NCI-H1694 treated with DMSO at 0.1 percent for 48 hours (cell line): ENCODE data around the gene MRGPRF.
"Not testable (repeated sequence)": the region's sequence is repeated elsewhere in the genome, so short reads cannot be mapped to it uniquely, and the experiment has no call there.

Experiments
- DNase-seq: peaks from one replicate; lab custom pipeline; 2025; lab: John Stamatoyannopoulos, UW

MRGPRF gene

DNA sequence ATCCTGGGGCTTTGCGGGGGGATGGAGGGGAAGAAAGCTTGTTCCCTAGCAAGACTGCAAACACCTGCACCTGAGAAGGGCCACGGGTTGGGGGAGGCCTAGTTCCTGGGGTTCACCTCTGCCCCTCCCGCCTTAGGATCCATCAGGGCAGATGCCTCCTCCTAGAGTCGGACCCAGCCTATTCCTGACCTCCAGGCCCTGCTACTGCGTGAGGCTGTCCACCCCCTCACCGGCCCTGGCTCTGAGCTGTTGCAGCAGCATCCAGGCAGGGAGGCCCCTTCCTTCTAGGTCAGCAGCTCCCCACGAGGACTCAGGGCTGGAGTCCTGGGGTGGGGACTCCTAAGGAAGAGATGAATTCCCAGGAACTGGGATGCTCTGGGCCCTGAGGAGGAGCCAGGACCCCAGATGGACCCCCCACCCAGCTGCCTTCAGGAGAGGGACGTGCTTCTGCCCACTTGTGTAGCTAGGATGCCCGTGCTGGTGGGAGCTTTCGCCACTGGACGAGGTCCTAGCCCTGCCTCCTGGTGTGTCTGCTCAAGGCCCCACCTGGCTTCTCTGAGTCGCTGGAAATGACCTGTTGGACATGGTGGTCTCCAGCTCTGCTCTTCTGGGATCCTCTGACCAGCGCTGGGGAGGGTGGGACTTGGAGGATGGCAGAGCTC lies 10.3 kb downstream of the MRGPRF start:
- DNase-seq, result no peak

DNA sequence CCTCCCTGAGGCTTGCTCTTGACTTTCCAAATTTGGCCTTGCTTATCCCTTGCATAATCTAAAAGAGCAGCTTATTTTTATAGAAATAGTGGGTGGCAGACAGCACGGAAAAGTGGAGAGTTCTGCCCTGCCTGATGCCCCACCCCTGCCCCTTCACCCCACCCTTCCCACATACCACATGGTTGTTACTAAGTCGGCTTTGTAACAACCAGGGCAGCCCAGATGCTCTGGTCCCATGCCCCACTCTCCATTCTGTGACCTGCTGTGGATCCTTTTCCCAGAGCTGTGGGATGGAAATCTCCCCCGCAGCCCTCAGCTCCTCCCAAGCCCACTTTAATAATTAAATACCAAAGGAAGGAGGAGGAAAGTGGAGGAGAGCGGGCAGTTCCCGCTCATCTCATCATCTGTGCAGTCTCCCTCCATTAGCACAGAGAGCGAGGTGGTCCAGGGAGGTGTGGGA lies 10.9 kb downstream of the MRGPRF start:
- no peak for DNase-seq

DNA sequence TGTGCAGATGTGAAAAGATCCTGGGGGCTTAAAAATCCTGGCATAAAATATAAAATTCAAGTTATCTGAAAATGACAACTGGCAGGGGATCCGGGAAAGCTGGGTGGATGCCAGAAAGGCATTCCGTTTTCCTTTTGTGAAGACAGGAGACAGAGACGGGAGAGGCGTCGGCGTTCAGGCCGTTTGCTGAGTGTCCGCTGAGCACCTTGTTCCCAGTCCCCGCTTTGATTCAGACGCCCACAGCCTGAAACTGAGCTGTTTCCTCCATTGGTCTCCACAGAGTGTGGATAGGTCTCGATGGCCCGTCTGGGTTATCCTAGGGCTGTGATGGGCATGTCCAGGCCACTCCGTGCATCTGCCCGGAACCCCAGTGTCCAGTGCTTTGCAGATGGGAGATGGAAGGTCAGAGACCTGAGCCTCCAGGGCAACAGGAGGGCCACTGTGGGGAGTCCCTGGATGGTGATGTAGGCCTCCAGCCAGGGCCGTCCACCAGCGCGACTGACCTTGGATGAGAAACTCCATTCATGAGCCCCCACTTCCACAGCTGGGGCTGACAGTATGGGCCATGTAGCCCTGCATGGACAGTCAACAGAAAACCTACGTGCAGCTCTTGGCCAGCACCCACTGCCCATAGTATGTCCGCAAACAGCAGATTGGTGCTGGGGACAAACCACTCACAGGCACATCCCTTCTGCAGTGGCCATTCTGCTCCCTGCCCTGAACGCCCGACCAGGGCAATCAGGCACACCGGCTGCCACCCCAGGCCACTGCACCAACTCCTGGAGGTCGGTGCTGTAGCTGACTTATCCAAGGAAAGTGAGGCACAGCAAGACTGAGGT lies 11.6 kb downstream of the MRGPRF start:
- no peak for DNase-seq

DNA sequence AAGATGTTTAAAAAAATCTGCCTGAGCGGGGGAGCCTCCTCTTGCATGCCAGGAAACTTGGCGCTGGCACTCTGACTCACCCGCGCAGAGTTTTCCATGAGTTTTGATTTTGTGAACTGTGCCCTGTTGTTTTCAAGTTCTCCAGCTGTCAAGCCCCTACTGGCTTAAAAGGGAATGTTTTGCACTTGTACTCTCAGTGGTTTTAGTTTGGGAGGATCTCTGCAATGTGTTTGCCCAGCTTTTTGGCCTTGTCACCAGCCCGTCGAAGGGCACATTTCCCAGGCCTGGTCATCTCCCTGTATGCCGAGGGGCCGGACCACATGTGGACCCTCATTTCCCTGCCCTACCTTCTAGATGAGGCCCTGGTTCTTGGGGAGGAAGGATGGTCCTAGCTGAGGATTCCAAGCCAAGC lies 12.2 kb downstream of the MRGPRF start:
- peak; percentile 43 for DNase-seq

DNA sequence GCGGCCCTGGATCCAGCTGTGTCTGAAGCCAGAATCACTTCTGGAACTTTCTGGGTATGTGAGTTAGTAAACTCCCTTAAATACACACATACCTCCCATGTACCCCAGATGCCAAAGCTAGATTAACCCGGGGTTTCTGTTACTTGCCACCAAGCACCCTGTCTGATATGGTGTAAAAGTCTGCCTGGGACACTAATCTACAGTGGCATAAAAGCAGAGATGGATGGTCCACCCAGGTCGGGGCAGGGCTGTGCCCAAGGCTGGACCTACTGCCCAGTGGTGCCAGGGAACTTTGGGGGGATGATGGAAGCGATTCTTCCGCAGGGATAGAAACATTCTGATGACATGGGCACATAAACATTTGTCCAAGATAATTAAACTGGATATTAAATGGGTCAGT lies 12.7 kb downstream of the MRGPRF start:
- DNase-seq, result no peak

DNA sequence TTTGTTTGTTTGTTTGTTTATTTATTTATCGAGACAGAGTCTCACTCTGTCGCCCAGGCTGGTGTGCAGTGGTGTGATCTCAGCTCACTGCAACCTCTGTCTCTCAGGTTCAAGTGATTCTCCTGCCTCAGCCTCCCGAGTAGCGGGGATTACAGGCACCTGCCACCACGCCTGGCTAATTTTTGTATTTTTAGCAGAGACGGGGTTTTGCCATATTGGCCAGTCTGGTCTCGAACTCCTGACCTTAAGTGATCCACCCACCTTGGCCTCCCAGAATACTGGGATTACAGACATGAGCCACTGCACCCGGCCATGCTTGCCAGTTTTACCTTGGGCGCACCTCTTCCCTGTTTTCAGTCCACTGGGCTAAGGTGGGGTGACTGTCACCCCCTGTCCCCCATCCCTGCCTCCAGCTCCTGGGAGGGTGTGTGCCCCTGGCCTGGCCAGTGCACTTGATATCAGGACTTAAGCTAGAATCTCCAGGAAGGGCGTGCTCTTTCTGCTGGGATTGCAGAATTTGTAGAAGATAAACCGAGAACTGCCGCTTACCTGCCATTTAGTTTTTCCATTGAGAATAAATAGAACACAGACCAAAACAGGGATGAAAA lies 13.2 kb downstream of the MRGPRF start:
- not testable (repeated sequence) for DNase-seq

DNA sequence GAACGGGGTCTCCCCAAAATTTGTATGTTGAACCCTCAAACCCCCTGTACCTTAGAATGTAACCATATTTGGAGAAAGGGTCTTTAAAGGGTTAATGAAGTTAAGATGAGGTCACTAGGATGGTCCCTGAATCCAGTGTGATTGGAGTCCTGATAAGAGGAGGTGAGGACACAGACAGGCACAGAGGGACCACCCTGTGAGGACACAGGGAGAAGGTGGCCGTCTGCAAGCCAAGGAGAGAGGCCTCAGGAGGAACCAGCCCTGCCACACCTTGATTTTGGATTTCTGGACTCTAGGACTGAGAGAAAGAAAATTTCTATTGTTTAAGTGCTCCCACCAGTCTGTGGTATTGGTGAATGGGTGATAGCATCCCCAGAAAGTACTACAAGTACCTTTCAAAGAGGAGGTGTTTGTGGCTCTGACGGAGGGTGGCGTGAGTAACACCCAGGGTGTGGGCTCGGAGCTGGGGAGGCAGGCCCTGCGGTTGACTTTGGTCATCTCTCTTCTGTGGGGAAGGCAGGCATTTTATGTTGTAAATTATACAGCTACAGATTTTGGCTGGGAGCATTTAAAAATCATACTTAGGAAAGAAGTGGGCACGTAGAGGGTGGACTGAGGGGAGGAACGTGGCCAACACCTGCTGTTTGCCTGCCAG lies 13.8 kb downstream of the MRGPRF start:
- DNase-seq, result no peak

DNA sequence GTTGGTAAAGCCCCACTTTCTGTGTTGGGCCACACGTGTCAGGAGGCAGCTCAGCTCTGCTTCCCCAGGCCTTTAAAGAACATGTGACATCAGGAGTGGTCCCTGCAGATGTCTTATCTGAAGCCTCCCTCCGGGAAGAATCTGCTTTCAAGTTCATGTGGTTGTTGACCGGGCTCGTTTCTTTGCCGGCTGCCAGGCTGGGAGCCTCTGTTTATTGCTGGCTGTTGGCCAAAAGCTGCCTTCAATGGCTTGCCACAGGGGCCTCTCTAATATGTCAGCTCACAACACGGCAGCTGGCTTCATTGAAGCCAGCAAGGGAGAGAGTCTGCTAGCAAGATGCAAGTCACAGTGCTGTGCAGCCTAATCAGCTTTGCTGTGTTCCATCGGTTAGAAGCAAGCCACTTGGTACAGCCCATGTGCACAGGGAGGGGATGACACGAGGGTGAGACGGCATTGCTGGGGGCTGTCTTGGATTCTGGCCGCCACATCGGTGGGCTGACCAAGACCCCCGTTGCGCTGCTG lies 14.6 kb downstream of the MRGPRF start:
- DNase-seq, result peak; percentile 81

DNA sequence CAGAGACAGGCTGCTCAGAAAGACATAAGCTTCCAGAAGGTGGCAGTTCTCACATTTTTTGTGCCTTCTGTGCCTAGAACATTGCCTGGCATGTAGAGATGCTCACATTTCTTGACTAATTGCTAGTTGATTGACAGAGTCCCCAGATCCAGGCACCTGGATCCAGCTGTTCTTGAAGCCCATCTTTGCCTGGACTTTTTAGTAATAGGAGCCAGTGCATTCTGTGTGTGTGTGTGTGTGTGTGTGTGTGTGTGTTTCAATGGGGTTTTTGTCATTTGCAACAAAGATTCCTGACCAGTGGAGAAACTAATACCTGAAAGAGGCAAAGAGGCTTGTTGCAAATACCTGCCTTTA lies 15.1 kb downstream of the MRGPRF start:
- DNase-seq, result no peak

DNA sequence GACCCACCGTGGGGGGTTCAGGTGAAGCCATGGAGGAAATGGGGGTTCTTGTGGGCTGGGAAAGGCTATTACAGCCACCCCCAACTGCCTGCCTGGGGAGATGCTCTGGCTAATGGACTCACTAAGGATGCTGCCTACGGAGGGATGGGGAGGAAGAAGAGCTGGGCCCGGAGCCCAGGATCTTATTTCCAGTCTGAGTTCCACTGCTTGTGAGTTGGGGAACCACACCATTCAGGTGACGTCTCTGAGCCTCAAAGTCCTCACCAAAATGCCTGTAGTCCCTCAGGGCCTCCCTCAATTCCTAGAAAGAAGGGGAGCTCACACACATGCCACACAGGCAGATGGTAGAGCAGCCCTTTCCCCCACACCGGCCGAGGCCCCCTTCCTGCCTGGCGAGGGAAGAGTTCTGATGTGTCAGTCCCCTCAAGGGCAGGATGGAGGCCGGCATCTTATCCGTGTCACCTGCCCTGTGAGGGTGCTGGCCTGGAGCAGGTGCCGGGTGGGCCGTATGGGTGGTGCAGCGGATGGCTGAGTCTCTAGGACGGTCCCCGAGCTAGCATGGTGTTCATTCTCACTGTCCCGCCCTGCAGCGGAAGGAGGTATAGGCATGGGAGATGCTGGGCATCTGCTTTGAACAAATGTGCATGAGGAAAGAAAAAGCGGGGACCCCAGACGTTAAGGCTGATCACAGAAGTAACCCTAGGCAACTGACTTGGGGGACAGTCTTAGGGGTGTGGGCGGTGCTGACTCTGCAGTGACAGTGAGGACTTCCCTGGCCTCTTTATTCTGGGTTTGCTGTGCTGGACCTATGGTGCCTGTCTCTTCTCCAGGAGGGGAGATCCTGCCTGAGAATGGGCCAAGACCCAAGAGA lies 15.7 kb downstream of the MRGPRF start:
- DNase-seq, result no peak

DNA sequence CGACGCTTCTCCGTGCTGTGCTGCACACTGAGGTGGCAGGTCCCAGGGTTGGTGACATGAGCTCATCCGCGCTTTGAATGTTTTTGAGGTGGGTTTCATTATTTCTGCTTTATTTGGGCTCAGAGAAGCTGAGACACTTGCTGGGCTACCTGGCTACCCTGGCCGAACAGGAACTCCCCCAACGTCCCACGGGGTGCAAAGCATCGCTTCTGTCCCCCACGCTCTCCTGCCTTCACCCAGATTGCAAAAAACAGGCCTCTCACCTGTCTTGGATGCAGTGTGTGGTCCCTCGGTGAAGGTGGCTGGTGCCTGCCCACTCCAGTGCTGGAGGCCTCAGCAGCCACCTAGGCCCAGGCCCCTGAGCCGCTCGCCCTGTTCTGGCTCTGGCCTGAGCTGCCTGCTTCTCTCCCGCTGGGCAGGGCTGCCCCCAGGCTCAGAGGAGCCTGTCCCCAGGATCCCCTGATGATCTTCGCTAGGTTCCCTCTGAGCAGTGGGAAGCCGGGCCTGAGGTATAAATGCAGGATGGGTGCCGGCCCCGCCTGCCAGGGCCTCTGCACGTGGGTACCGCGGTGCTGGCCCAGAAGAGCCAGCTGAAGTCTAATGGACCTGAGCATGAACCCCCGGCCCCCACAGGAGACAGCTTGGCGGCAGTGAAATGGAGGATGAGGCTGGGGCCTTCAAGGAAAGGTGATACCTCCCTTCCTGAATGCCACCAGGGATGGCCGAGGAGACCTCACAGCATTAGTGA lies 16.5 kb downstream of the MRGPRF start:
- DNase-seq, result no peak

DNA sequence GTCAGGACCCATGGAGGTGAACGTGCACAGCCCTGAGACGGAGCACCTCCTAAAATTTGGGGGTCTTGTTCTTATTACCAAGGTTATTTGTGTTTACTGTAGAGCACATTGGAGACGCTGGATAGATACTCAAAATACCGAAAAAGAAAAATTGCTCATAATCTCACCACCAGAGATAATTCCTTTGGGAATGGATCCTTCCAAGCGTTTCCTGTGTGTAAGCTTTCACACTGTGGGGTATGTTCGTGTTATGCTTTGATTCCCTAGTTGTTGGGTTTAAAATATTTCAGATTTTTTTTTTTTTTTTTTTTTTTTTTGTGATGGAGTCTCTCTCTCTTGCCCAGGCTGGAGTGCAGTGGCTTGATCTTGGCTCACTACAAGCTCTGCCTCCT lies 18.2 kb downstream of the MRGPRF start:
- DNase-seq, result no peak

DNA sequence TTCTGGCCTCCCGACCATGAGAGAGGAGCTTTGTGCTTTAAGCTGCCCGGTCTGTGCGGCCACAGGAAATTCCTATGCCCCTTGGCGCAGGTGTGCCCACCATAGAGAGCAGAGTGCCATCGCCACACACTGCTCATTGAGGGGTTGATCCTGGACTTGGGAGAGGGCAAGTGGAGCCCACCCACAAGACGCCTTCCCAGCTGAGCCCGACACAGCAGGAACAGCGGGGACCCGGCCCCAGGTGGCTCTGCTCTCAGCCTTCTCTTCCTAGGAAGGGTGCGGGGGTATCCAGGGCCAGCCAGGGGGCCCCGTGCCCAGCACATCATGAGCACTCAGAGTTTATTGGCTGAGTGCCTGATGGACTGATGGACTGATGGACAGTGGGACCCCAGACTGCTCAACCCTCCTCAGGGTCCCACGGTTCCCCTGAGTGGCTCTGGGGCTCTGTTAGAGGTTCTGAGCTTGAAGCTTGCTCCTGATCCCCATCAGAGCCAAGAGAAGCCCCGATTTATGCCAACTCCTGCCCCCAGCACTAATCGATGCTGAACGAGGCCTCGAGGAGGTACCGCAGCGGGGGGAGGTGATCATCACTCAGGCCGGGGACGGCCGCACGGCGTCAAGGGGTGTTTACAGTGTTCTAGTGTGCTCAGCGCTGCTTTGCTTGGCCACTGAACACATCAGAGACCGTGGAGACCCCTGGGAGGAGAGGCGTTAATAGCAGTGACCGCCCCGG lies 18.7 kb downstream of the MRGPRF start:
- no peak for DNase-seq

DNA sequence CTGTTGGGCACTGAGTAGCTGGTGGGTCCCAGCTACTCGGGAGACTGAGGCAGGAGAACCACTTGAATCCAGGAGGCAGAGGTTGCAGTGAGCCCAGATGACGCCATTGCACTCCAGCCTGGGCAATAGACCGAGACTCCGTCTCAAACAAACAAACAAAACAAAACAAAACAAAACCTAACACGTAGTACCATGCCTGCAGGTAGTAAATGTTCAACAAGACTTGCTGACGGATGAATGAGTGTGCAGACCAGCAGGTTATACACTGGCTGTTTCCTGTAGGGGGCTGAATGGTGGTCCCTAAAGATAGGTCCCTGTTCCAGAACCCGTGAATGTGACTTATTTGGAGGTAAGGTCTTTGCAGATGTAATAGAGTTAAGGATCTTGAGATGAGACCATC lies 19.5 kb downstream of the MRGPRF start:
- no peak for DNase-seq

DNA sequence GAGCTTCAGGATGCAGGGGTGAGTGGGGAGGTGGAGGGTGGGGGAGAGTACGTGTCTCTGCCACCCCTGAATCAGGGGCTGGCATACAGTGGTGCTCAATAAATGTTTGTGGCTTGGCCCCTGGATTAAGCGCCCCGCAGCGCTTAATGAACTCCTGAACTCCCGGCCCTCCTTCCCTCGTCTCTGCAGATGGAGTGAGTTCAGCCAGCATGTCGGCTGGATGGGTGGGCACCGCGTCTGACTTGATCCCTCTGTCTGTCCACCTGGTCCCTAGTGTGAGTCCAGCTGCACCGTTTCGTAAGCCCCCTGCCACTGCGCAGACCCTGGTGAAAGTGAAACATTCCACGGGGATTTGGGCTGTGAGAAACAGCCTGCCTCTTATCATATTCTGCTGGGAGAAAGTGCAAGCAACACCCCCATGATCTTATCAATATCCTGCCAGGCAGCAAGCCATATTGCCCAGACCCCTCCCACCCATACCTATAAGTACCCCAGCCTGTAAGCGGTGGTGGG lies 20.2 kb downstream of the MRGPRF start:
- DNase-seq, result no peak

DNA sequence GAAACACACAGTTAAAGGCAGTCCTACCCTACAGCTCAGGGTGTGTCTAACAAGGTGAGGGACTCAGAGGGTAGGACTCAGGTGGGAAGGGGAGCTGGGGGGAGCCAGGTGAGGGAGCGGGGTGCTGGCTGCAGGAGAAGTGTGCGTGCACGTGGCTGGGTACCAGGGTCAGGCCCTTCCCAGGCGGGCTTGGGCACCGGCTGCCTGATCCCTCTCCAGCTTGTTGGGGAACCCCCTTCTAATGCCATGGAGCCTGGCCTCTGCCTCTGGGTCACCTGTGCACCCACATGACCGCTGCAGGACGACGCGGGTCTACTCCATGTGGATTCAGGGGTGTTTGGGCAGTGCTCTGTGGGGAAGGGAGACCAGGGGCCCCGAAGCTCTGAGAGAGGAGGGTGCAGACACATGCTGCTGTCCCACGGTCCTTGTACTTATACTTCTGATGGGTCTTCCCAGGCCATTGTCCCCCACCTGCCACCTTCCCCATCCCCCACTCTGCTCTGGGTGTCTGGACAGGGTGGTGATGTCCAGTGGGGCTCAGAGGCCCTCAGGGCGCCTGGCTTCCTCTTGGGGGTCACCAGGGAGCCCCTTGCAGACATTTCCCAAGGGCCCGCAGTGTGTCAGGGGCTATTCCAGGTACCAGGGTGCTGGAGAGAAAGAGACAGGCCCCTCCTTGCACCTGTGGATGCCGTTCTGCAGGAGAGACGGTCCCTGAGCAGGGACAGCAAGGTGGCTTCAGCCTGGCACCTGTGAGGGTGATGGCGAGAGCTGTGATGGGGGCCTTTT lies 21.9 kb downstream of the MRGPRF start:
- no peak for DNase-seq

DNA sequence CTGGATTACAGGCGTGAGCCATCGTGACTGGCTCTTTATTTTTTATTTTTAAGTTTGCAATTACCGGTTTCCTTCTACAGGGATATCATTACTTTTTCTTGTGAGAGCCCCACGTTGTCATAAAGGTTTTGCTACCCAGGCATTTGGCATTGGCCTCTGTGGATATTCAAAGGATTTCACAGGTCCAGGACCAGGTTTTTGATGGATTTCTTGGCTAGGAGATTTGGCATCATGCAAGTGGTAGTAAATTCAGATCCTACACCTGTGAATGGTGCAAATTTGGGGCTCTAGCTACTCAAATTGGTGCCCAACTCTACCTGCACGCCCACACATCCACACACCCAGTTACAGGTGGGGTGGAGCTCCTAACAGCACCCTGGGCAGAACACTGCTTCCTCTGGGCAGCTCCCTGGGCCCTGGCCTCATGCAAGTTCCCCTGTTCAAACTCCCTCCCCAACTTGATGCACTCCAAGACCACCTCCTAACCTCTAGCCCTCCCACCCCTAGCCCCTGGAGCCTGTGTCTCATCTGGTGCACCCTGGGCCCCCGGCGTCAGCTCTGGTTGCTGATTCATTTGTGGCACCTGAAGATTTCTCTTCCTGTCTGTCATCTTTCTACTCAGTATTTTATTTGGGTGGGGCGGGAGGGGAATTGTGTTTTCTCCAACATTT lies 23.0 kb downstream of the MRGPRF start:
- DNase-seq, result no peak

DNA sequence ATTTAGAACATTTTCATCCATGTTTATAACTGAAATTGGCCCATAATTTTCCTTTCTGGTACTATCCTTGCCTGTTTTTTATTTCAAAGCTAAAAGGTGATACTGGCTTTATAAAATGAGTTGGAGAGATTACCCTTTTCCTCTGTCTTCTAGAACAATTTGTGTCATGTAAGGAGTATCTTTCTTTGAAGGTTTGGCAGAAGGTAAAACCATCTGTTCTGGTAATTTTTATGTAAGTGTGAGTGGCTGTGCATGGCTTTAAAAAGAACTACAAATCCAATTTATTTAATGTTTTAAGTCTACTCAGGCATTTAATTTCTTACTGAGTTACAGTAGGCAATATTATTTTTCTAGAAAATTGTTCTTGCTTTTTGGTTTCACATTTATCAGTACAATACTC lies 24.6 kb downstream of the MRGPRF start:
- DNase-seq, result no peak
